GM21526 (cell line): ENCODE data around the gene SYT15.
"Not testable (repeated sequence)": the region's sequence is repeated elsewhere in the genome, so short reads cannot be mapped to it uniquely, and the experiment has no call there.

Experiments
- ATAC-seq: cut with Tn5 transposase; IDR thresholded peaks from one replicate; pipeline ENCODE4 v1.9.1; 2021; ENCODE audit warnings: moderate library complexity; ENCODE audit not compliant: unreplicated experiment, low FRiP score

SYT15 gene

DNA sequence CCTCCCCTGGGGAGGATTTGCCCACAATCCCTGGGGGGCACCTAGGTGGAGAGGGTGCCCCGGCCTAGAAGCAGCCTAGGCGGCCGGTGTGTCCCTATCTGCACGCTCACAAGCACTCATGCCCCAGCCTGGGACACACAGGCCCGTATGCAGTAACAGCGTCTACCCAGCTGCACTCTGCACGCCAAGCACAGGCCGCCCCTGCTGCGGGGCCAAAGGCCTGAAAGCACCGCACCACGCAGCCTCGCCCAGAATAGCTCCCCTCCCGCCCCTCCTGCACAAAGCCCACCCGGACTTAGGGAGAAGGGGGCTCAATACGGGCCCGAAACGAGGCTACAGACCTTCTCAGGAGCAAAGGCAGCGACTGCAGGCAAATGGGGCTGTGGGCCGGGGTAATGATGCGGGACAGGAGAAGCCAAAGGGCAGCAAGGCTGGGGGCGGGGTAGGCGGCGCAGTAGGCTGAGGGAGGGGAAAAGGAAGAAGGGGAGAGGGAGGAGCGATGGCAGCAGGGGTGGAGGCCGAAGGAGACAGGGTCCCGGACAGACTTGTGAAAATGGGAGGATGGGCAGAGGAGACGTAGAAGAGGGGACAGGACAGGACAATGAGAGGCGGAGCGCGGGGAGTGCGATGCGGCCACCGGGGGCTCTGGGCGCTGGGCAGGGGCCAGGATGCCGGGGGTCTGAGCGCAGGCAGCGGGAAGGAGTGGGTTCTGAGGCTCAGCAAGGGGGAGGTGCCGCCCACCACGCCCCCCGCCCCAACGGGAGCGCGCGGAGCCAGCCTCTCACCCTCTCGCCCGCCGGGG lies 23.0 kb upstream of the SYT15 start:
- no peak for ATAC-seq

DNA sequence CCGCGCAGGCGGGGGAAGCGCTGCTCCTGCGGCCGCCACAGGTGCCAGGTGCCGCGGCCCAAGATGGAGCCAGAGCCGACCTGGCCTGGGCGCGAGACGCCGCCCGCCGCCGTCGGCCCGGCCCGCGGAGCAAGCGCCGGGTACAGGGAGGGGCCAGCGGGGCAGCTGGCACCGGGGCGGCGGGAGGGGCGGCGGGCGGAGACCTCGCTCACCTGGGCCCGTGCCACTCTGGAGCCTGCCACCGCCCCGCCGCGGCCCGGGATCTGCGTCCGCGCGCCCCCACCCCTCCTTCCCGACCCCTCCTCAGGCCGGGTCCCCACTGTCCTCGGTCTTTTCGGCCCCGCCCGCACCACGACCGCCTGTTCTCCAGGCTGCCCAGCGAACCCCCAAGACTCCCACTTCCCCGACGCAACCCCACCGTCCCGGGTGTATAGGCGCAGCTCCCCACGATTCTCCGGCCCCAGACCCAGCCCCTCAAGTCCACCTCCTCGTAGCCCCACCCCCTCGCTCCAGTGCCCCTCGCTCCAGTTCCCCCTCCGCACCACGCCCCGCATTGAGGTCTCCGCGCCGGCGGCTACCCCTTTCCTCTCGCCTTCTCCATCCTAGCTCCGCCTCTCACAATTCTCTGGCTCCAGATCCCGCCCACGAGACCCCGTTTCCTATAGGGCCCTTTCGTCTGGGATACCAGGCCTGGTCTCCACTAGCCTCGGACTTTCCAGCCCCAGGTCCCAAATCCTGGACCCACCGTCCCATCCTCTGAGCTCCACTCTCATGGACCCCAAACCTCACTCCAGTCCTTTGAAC lies 22.2 kb upstream of the SYT15 start, which contains the start of gene GPRIN2:
Gene GPRIN2, minus strand, starts transcription at position 144 of the 804 bp plus-strand sequence. CDS start 5,922 bp downstream, outside the sequence.
- ATAC-seq, result no peak

DNA sequence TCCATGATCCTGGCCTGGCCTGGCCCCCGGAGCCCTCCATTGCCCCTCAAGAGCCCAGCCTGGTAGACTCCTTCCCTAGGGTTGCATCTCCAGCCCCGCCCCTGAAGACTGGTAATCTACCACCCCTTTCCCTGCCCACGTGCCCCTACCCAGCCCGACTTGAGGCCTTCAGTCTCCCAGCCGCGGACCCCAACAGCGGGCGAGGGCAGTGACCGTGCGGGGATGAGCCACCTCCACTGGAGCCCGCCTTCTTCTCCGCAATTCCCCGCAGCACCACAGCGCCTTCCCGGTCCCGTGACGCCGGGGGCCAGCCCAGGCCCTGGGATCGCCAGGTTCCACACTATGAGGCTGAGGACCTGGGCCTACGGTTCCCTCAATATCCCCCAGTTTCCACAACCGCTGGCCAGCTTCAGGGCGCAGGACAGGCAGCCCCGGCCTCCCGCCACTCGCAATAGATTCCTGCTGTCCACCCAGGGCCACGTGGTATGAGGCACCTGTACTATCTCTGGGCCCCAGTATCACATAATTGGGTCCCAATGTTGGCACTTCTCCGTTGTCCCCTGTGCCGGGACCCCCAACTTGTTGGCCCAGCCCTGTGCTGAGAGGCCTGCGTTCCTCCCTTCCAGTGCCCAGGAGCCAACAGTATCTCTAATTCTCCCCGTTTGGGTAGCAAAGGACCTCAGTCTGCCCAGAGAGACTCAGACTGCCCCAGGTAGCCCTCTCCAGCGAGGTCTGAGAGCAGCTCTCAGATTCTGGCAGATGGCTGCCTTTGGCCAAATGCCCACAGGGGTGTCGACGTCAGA lies 21.4 kb upstream of the SYT15 start:
- ATAC-seq, result no peak

DNA sequence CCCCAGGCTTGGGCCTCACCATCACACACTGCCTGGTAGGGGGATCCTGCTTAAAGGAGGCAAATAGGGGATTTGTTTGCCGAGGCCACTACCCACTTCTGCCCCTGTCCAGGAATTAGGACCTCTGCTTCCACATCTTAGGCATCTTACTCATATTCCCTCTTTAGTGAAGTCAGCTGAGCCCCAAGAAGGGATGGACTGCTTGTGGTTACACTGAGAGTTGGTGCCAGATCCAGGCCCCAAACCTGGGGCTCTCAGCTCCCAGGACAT lies 20.9 kb upstream of the SYT15 start:
- no peak for ATAC-seq

DNA sequence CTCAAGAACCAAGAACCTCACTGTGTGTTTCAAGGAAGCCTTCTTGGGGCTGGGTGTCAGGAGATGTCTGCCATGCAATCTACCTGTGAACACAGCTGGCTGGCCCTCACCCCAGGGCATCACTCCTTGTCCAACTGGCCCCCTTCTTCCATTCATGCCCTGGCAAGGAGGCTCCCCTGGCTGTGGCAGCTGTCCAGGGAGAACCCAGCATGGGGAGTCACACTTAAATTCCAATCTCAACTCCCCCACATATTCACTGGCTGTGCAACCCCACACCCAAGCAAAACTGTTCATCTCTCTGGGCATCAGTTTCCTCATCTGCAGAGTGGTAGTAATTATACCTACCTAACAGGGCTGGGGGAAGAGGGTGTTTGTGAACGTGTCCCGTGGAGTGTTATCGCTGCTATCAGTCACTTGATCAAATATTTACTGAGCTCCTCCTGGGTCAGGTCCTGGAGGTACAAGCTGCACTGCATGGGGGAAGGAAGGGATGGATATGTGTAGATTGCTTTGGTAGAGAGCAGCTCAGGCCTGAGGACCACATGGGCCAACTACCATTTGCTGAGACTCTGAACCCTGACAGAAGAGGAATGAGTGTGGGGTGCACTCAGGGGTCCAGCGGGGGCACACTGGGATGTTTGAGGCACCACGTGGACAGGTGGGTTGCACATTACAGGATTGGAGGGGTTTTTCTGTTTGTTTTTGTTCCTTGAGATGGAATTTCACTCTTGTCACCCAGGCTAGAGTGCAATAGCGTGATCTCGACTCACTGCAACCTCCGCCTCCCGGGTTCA lies 20.3 kb upstream of the SYT15 start:
- no peak for ATAC-seq

DNA sequence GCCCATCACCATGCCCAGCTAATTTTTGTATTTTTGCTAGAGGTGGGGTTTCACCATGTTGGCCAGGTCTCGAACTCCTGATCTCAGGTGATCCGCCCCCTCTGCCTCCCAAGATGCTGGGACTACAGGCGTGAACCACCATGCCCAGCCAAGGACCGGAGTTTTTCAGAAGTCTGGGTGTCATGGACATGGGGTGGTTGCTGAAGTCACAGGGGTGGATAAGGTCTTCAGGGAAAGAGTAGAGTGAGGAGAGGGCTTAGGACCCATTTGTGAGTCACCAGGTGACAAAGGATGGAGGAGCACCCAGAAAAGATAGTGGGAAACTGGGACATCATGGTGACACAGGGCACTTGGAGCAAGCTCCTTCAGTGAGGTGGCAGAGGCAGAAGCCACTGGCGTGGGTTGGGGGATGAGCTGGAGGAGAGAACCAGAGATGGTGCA lies 19.7 kb upstream of the SYT15 start:
- ATAC-seq, result no peak

DNA sequence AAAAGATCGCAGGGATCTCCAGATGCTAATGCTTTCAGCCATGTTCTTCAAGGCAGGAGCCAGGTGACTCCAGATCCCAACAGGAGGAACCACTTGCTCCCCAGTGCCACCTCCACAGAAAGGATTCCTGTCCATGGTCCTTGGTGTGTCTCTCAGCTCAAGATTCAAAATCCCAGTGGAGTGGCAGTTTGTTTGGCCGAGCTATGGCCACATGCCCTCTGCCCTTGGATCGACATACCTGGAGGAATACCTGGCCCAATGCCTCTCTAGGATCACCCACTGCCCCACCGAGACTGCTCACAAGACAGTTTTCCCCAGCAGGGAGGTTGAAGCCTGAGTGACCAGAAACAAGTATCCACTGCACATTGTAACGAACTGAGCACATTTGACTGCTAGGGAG lies 18.5 kb upstream of the SYT15 start:
- no peak for ATAC-seq

DNA sequence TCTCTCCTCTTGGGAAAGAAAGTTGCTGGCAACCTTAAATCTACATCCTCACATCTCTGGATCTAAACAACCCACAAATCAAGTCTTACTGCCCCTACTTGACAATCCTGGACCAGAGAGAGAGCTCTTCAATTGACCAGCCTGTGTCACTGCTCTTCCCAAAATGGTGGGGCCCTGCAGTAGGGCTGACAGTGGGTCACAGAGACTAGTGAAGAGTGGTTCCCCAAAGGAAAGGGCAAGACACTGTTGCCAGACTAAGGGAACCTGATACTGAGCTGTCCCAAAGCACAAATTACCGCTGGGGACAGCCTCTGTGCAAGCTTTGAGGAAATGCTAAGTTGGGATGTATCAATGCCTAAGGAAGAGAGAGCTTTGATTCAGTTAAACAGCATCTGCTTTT lies 18.0 kb upstream of the SYT15 start:
- no peak for ATAC-seq

DNA sequence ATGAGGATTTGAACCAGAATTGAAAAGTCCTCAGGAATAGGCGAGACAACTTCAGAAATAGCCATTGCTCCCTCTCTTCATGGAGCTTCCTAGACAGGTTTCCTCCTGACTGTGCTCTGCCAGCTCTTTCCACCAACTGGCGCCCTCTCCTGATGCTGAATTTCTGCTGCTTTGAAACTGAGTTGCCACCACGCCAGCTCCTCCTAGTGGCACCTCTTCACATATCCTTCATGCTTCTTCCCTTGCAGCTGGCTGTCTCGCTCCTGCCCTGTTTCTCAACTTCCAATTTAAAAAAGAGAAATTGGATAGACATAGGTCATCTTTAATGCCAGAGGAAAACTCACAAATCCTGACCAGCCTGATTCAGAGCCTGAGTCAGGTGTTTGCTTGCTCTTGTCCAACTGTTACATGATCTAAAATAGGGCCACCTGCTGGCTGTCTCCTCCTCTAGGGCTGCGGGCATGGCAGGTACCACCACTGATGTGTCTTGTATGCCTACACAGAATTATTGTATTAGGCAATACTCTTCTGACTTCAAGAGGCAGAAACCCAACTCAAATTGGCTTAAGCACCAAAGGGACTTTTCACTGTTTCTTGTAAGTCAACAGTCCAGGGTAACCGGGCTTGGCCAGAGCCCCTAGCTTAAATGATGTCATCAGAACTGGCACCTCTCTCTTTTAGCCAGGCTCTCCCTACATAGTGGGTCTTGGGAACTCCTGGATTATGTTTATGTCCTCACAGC lies 13.2 kb upstream of the SYT15 start:
- ATAC-seq, result not testable (repeated sequence)

DNA sequence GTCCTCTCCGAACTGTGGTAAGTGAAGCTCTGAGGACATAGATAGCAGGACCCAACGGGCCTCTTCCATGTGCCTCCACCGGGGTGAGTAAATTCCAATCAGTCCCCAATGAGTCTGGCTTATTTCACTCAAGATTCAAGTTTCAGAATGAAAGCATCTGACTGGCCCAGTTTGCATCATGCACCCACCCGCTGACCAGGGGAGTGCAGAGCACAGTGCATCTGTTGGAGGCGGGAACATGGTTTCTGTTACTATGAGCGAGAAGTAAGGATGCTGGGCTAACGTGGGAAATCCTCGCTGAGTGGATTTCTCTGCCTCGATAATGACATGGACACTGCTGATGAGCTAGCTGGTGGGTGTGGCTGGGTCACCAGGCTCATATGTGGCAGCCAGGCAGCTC lies 11.8 kb upstream of the SYT15 start:
- ATAC-seq, result not testable (repeated sequence)

DNA sequence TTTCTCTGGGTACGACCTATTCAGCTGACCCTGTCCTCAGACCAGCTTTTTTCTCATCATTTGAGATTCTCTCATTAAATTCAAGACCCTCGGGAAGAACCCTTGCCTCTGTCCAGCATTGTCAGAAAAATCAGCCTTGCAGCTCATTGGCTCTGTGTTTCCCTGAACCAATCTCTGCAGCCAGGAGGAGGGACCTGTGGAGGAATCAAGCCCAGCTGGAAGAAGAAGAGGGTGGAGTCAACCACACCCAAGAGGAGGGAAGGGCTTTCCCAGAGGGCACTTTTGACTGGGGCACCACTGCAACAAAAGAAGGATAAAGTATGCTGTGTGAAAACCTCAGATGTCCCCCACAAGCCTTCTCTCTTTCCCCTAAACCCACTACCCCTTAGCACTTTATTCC lies 8.3 kb upstream of the SYT15 start:
- not testable (repeated sequence) for ATAC-seq

DNA sequence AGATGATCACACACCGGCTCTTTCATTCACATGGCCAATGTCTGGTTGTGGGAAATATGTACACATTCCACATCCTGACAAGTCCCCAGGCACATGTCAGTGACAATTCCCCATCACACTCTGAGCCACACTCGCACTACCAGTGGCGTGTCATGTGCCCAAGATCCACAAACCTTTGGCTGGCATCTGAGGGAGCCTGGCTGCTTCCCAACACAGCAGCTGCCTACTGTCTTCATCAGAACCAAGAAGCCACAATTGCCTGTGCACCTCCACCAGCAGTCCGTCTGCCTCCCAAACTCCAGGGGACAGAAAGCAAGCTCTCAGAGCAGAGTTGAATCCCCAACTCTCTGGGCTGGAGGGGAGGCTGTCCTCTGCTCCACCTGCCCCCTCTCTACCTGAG lies 6.2 kb upstream of the SYT15 start:
- not testable (repeated sequence) for ATAC-seq

DNA sequence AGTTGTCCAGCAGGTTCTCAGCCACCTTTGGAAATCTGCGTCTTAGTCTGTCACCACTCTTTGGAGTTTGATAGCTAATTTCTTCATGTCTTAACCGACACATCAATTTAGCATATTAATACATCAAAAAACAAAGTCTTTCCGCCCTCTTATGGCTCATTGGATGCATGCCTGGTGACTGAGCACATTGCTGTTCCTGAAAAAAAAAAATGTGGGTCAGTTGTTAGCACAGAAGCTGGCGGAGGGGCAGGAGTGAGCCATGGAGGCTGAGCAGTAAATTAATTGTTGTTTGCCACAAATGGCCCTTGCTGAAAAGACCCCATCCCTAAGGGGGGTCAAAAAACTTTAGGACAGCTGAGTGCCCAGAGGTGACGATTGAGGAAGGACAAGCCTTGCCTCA lies 5.6 kb upstream of the SYT15 start:
- ATAC-seq, result not testable (repeated sequence)

DNA sequence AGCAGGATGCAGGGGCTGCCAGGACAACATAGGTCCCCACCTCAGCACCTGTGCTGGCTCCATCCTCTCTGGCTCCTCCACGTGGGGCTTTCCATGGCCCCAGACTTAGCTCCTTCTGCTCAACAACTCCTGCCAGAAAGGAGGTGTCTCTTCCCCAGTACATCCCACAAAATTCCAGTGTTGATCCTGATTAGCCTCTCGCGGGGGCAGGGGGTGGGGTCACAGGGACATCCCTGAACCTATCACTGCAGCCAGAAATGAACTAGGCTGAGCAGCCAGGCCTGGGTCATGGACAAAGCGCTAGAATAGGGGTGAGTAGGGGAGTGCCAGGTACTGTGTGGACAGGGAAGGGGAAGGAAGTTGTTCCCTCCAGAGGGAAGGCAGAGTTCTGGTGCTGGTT lies 5.0 kb upstream of the SYT15 start:
- ATAC-seq, result not testable (repeated sequence)

DNA sequence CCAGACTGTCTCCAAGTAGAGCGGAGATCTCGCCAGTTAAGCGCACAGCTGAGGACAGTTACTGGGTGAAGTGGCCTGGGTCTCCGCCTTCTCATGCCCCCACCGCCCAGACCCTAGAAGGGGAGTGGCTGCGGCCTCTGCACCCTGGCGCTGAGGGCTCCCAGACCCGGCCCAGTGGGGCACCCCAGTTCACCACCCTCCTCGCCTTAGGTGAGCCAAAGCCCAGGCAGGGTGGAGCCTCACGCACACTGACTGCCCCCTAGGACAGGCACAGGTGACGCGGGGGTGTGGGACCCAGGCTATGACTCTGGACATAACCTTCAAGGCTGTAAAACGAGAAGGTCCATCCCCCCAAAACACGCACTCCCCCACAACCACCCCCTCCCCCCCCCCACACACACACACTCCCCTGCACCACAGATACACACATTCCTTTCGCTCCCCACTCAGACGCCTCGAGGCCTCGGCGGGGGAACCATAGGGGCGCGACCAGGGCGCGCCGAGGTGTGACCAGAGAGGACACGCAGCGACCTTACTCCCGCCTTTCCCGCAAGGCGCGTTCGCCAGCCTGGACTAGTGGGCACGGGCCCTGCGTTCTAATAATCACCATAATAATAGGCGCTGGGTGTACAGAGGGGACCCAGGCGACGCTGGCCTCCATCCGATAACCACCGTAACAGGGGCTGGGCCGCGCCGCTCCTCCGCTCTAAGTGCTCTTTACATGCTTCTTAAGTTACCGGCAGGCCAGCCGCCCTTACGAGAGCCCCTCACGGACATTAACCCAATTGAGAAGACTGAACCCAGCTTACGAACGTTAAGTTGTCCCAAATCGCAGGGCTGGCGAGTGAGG lies 1.1 kb upstream of the SYT15 start:
- not testable (repeated sequence) for ATAC-seq

DNA sequence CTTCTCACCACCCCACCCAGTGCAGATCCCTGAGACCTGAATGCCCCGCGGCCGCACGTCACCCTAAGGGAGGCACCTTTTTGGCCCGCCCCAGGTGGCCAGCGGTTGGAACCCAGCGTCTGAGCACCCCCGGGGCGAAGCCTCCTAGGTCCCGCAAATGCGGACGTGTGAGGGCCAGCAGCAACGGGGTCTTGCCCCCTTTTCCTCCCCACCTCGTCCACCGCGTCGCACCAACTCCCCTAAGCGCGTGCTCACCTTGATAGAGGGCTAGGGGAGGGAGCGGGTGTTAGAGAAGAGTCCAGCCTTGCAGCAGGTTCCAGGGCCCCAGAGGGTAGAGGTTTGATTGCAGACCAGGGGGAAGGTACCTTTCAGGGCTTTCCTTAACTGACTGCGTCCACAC lies 450 bp downstream of the SYT15 start:
- ATAC-seq, result not testable (repeated sequence)

DNA sequence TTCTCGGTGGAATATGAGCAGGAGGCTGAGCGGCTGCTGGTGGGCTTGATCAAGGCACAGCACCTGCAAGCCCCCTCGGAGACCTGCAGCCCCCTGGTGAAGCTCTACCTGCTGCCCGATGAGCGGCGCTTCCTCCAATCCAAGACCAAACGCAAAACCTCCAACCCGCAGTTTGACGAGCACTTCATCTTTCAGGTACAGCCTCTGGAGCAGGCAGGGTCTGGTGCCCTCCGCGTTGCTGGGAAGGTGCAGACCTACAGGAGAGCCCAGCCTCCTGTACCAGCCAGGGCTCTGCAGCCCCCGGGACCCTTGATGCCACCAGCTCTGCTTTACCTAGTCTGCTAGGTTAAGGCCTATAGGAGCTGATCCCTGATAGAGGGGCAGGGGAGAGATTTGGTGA lies 3.1 kb downstream of the SYT15 start:
- not testable (repeated sequence) for ATAC-seq

DNA sequence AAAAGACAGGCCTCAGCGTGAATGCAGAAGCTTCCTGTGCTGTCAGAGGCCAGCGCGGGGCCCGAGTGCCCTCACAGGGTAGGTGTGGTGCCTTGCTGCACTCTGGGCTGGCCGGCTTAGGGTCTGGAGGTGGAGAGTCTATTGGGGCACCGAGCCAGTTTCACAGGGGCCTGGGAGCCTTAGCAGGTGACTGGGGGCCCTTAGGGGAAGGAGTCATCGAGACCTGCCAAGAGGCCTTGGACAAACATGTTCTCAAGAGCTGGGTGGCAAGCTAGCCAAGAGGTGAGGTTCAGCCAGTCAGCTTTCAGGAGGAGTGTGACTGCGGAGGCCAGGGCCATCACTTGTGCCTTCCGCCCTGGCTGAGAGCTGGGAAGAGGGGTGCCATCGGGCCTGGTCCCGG lies 3.6 kb downstream of the SYT15 start:
- not testable (repeated sequence) for ATAC-seq

DNA sequence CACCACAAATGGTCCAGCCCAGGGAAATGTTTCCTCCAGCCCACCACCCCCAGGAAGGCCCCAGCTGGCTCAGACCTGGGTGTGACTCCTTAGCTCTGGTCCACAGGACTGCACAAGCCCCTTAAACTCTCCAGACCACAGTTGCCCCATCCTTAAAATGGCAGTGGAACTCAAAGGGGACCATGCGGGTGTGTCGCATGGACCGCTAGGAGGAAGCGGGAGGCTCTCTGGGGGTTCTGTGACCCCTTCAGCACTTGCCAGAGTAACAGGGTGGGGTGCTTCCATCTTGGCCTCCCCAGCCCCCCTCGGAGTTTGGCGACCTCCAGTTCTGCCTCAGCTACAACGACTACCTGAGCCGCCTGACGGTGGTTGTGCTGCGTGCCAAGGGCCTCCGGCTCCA lies 5.3 kb downstream of the SYT15 start:
- ATAC-seq, result not testable (repeated sequence)
